Measurements from ENCODE around the gene GNAO1. TPM values are rescaled to one million over a fixed set of nuclear protein-coding genes. Genes with fewer than 3 reads are reported as not detected.

The GNAO1 gene
- total and polyA plus RNA-seq, 2 of the 13 experiments (the other 11 are each of a cell fraction or from before 2014, with no cell fraction given) = not detected

DNA sequence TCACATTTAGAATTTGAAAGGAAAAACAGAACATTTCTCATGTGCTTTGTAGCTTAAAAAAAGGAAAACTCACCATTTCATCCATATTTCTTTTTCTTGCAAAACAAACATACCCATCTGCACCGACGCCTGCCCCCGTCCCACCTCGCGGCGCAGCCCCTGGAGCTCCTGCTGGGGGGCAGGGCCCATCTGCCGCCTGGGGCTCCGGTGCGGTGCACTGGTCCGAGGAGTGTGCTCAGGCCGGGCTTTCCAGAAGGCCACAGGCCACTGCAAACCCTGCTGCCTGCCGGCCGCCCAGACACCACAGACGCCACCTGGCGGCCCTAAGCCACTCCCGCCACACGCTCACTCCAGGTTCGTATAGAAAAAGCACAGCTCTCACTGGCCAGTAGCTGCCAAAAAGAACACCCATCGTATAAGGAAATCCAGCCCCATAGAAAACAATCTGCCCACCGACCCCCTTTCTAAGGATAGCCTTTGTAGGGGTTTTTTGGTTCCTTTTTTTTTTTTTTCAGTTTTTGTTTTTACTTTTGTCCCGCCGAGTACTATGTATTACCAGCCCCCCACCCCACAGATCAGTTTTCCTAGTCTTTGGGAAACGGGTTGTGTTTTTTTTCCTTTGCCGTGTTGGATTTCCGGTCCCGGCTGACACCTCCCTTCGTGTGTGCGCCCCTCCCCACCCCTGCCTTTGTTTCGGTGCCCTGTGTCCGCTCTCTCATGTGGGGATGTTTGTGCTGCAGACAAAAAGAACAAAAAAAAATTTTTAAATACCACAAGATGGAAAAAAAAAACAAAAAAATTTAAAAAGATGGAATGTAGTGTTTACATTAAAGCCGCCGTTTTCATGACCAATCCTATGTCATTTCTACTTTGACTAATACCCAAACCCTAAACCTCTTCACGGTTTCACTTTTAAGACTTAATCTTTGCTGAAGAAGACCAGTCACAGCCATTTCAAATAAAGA lies 165.3 kb downstream of the GNAO1 start (continued):
- TF ChIP-seq, protein P1, sequence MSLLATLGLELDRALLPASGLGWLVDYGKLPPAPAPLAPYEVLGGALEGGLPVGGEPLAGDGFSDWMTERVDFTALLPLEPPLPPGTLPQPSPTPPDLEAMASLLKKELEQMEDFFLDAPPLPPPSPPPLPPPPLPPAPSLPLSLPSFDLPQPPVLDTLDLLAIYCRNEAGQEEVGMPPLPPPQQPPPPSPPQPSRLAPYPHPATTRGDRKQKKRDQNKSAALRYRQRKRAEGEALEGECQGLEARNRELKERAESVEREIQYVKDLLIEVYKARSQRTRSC (CRISPR knock-in tag; IDR thresholded peaks at IDR 0.05; ENCODE audit: low read depth) = no peak
- TF ChIP-seq HNF4A (CRISPR knock-in tag; IDR thresholded peaks at IDR 0.05) (peak; percentile 36; the same call in 1 of the 2 replicates), NFE2L2 (IDR thresholded peaks at IDR 0.05; ENCODE audit: low read length) (no peak), SIN3A (IDR thresholded peaks at IDR 0.05; ENCODE audit: borderline replicate concordance, low read depth, low read length) (0 out of 2 replicates have a peak, but pooled peaks have one; percentile 49), ZFYVE20 (CRISPR knock-in tag; IDR thresholded peaks at IDR 0.05; ENCODE audit: borderline replicate concordance, low read depth) (no peak), FOSL2 (CRISPR knock-in tag; IDR thresholded peaks at IDR 0.05) (peak; percentile 60), CHD2 (IDR thresholded peaks at IDR 0.05; ENCODE audit: low read depth, low read length) (no peak), RORA (CRISPR knock-in tag; IDR thresholded peaks at IDR 0.05) (no peak), JARID2 (CRISPR knock-in tag; IDR thresholded peaks at IDR 0.05; ENCODE audit: insufficient replicate concordance) (peak; percentile 40), POGZ (CRISPR knock-in tag; IDR thresholded peaks at IDR 0.05) (peak; percentile 49; the same call in 1 of the 2 replicates), ARNT (IDR thresholded peaks at IDR 0.05) (no peak), ZNF713 (CRISPR knock-in tag; IDR thresholded peaks at IDR 0.05) (no peak; the same call in 1 of the 2 replicates), POLR2A (IDR thresholded peaks at IDR 0.05; ENCODE audit: insufficient read depth in 1 of 2, low read depth in 2 of 2, low read length in 2 of 2) (no peak; a peak in 1 of 4 replicates), FOXK1 (CRISPR knock-in tag; IDR thresholded peaks at IDR 0.05; ENCODE audit: borderline replicate concordance, low read depth) (peak; percentile 69; the same call in 1 of the 2 replicates), NFRKB (IDR thresholded peaks at IDR 0.05) (no peak), ZNF274 (CRISPR knock-in tag; IDR thresholded peaks at IDR 0.05) (peak; percentile 91)
- TF ChIP-seq, protein P2, sequence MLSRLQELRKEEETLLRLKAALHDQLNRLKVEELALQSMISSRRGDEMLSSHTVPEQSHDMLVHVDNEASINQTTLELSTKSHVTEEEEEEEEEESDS (CRISPR knock-in tag; IDR thresholded peaks at IDR 0.05; ENCODE audit: borderline replicate concordance) = no peak; the same call in 1 of the 2 replicates
- TF ChIP-seq, protein P3, sequence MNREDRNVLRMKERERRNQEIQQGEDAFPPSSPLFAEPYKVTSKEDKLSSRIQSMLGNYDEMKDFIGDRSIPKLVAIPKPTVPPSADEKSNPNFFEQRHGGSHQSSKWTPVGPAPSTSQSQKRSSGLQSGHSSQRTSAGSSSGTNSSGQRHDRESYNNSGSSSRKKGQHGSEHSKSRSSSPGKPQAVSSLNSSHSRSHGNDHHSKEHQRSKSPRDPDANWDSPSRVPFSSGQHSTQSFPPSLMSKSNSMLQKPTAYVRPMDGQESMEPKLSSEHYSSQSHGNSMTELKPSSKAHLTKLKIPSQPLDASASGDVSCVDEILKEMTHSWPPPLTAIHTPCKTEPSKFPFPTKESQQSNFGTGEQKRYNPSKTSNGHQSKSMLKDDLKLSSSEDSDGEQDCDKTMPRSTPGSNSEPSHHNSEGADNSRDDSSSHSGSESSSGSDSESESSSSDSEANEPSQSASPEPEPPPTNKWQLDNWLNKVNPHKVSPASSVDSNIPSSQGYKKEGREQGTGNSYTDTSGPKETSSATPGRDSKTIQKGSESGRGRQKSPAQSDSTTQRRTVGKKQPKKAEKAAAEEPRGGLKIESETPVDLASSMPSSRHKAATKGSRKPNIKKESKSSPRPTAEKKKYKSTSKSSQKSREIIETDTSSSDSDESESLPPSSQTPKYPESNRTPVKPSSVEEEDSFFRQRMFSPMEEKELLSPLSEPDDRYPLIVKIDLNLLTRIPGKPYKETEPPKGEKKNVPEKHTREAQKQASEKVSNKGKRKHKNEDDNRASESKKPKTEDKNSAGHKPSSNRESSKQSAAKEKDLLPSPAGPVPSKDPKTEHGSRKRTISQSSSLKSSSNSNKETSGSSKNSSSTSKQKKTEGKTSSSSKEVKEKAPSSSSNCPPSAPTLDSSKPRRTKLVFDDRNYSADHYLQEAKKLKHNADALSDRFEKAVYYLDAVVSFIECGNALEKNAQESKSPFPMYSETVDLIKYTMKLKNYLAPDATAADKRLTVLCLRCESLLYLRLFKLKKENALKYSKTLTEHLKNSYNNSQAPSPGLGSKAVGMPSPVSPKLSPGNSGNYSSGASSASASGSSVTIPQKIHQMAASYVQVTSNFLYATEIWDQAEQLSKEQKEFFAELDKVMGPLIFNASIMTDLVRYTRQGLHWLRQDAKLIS (CRISPR knock-in tag; IDR thresholded peaks at IDR 0.05) = no peak
- TF ChIP-seq, protein P4, sequence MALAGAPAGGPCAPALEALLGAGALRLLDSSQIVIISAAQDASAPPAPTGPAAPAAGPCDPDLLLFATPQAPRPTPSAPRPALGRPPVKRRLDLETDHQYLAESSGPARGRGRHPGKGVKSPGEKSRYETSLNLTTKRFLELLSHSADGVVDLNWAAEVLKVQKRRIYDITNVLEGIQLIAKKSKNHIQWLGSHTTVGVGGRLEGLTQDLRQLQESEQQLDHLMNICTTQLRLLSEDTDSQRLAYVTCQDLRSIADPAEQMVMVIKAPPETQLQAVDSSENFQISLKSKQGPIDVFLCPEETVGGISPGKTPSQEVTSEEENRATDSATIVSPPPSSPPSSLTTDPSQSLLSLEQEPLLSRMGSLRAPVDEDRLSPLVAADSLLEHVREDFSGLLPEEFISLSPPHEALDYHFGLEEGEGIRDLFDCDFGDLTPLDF (CRISPR knock-in tag; IDR thresholded peaks at IDR 0.05) = 0 out of 2 replicates have a peak, but pooled peaks have one; percentile 26
- TF ChIP-seq, protein P5, sequence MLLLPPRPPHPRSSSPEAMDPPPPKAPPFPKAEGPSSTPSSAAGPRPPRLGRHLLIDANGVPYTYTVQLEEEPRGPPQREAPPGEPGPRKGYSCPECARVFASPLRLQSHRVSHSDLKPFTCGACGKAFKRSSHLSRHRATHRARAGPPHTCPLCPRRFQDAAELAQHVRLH (CRISPR knock-in tag; IDR thresholded peaks at IDR 0.05; ENCODE audit: borderline replicate concordance, low read depth) = no peak; the same call in 1 of the 2 replicates

Measured in HepG2 (cell line).